TTC549 (cell line): ENCODE results near the gene MKLN1.

ENCODE experiments used
- FAIRE-seq: peaks from 2 replicates; lab custom pipeline; 2012; peaks lifted over from hg19 to GRCh38; lab: Jason Lieb, UNC

Gene MKLN1

DNA sequence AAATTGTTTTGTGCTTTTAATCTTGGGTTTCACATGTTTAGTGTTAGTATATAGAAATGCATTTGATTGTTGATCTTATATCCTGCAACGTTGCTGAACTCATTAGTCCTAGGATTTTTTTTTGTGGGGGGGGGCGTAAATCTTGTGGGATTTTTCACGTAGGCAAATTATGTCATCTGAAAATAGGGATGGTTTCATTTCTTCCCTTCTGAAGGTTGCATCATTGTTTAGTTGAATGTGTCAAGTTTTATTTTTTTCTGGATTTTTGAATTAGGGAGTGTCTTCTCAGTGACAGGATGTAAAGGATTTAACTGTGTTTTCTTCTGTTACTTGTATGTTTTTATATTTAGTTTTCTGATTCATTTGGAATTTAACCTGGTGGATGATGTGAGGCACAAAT, 26.7 kb downstream of the MKLN1 start:
- no peak for FAIRE-seq

DNA sequence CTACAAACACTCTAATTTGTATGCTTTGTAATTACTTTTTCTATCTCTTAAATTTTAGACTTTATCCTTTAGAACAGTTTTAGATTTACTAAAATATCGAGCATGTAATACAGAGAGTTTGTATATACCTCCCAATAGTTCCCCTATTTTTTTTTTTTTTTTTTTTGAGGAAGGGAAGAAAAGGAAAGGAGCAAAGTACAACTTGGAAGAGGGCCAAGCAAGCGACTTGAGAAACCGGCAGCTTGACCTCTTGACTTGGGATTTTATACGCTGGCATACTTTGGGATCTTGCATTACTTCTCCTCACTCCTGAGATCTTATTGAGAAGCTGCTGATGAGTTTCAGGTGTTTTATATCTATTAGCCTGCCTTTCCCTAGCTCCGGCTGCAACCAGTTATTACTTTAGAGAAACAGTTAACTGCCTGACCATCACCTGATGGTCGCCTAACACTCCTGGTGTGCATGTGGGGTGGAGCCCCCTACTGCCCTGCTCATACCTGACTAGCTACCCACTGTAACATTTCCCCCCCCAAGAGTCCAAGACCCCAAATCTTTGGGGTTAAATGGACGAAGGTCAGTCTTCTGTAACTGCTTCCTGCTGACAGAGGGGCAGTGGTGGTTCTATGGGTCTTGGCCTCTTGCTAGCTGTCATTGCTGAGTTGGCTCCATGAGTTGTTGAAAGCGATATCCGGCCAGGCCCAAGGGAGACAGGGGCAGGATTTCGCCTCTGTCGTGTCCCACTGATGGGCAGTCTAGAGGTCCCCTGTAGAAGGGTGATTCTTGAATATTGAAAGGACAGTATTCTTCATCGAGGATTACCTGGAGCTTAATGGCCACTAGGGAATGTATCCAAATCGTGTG, 28.5 kb downstream of the MKLN1 start:
- no peak for FAIRE-seq

DNA sequence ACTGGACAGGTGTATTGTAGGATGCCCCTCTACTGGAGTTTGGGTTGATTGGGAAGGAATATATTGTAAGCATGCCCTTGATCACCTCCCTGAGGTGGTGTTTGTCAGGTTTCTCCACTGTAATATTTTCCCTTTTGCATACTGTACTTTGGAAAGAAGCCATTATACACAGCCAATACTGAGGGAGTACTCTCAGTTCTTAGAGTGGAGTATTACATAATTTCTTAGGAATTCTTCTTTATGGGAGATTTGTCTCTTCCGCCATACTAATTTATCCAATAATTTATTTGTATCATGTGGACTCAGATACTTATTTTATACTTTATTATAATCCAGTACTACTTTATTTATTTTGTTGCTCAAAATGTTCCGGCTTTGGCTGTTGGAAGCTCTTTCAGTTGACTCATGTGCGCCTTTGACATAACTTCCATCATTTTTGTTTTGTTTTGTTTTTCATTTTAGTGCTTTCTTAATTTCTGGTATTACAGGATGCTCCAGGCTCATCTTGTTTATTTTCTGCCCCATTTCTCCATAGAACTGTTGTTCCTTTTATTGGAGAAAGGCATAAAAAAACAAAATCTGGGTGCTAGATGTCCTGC, 29.7 kb downstream of the MKLN1 start:
- FAIRE-seq, result no peak

DNA sequence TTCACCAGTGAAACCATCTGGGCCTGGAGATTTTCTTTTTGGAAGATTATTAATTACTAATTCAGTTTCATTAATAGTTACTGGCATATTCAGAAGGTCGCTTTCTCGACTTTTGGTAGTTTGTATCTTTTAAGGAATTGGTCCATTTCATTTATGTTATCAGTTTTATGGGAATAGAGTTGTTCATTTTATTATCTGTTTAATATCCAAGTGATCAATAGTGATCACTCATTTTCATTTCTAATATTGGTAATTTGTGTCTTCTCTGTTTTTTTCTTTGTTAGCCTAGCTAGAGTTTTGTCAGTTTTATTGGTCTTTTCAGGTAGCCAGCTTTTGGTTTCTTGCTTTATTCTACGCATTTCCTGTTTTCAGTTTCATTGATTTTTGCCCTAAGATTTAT, 31.0 kb downstream of the MKLN1 start:
- FAIRE-seq, result no peak

DNA sequence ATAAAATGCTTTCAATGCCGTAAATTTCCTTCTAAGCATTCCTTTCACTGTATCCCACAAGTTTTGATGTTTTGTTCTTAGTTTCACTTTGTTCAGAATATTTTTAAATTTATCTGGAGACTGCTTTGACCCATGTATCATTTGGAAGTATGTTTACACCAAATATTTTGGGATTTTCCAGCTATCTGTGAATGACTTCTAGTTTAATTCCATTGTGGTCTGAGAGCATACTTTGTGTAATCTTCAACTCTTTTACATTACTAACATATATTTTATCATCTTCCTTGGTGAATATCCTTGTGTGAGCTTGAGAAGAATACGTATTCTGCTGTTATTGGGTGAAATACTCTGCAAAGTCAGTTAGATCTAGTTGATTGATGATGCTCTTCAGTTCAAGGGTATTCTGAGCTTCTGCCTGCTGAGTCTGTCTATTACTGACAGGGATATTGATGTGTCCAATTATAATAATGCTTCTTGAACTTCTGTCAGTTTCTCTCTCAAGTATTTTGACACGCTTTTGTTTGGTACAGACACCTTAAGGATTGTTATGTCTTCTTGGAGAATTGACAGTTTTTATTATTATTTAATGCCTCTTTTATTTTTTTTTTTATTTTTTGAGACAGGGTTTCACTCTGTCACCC, 31.6 kb downstream of the MKLN1 start:
- no peak for FAIRE-seq

DNA sequence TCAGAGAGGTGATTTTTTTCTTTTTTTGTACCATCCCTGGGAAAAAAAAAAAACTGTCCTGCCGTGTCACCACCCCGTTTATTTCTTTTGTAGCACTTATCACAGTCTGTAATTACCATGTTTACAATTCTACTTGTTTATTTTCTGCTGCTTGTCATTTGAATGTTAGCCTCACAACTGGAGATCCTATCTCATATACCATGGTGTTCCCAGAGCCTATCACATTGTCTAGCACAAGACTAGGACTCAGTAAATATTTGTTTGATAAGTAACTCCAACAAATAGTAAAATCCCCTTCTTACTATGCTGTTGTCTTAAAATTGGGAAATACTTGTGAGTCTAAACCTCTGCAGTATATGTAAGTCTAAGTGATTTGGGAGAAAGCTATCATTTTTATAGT, 36.0 kb downstream of the MKLN1 start:
- no peak for FAIRE-seq

DNA sequence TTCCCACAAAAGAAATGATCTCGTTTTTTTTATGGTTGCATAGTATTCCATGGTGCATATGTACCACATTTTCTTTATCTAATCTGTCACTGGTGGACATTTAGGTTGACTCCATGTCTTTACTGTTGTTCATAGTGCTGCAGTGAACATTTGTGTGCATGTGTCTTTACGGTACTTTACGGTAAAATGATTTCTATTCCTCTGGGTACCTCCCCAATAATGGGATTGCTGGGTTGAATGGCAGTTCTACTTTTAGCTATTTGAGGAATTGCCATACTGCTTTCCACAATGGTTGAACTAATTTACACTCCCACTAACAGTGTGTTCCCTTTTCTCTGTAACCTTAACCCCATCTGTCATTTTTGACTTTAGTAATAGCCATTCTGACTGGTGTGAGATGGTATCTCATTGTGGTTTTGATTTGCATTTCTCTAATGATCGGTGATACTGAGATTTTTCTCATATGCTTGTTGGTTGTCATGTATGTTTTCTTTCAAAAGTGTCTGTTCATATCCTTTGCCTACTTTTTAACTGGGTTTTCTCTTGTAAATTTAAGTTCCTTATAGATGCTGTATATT, 37.2 kb downstream of the MKLN1 start:
- FAIRE-seq, result no peak

DNA sequence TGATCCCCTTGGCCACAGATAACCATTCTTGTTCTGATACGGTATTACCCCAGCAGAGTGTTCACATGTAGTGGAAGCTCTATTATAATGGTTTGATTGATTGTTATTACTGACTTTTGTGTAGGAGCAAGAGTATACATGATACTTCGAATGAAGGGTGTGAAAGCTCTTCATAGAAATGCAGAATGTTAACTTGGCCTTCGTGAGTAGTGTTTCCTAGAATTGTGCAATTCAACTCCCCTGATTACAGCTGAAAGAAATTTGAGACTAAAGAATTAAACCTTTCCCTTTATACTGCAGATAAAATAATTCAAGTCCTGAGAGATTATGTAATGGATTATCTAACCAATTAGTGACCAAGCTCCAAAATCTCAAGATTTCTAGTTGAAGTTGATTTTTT, 38.2 kb downstream of the MKLN1 start:
- FAIRE-seq, result no peak

DNA sequence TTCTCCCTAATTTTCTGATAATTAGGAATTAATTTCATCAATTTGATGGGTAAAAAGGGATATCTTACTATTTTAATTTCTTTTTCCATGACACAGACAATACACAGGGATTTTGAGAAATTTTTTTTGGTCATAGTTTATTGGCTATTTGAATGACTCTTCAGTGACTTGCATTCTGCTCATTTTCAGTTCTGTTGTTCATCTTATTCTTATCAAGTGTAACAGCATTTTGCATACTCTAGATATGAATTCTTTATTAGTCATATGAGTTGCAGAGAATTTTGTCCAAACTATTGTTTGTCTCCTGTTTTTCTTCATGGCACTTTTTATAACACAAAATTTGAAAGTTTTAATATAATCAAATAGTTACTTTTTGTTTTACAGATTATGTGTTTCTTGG, 41.7 kb downstream of the MKLN1 start:
- FAIRE-seq, result no peak

DNA sequence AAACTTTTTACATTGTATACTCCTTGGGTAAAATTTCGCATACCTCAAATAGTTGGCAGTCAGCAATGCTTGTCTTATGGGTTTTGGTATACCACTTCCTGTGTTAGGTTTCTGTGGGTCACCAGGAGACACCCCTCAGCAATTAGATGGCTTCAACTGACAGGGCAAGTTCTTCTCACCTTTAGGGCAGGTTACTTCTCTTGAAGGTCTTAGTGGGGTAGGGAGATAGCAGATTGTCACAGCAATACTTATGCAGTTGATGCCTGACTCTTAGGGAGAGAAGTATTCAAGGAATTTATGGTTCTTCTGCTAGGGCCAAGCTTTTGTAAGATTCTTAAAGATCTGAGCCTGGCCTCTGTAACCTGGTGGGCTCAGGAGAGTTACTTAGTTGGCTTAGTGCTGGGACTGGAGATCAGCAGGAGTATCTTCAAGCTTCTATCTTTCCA, 42.9 kb downstream of the MKLN1 start:
- no peak for FAIRE-seq

DNA sequence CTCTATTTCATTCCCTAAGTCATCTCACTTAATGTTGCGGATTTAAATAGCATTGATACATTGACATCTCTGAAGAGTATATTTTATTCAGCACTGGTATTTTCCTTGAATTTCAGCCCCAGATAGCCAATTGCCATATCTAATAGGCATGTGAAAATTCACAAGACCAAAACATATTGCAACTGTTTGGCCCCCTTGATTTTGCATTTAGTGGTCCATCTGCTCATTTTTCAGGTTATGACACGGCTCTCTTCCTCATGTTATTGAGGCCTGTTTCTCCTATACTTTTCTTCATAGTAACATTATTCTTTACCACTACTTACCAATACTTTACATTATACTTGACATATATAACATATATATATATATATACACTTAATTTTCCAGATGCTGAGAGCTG, 43.7 kb downstream of the MKLN1 start:
- no peak for FAIRE-seq

DNA sequence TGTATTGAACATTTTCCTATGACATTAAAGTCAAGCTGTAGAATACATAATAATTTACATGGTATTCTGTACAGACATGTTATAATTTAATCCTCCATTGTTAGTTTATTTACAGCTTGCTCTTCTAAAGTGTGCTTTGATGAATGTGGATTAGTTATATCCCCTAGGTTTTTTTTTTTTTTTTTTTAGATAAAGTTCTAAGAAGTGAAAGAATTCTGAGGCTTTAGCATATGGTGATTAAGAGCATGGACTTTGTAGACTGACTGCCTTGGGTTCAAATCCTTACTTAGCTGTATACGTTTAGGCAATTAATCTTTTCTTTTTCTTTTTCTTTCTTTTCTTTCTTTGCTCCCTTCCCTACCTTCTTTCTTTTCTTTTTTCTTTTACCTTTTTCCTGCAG, 44.9 kb downstream of the MKLN1 start:
- no peak for FAIRE-seq

DNA sequence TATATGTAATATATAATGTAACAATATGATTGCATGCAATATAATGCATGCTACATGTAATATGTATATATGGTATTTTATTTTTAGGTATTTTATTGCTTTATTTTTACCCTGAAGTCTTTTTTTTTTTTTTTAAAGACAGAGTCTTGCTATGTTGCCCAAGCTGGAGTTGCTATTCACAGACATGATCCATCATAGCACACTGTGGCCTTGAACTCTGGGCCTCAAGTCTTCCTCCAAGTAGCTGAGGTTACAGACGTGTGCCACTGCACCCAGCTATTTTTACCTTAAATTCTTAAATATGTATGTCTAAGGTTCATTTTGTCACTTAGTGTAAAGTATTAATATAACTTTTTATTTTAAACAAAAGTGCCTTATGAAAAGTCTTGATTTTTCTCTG, 47.1 kb downstream of the MKLN1 start:
- FAIRE-seq, result peak; percentile 15

DNA sequence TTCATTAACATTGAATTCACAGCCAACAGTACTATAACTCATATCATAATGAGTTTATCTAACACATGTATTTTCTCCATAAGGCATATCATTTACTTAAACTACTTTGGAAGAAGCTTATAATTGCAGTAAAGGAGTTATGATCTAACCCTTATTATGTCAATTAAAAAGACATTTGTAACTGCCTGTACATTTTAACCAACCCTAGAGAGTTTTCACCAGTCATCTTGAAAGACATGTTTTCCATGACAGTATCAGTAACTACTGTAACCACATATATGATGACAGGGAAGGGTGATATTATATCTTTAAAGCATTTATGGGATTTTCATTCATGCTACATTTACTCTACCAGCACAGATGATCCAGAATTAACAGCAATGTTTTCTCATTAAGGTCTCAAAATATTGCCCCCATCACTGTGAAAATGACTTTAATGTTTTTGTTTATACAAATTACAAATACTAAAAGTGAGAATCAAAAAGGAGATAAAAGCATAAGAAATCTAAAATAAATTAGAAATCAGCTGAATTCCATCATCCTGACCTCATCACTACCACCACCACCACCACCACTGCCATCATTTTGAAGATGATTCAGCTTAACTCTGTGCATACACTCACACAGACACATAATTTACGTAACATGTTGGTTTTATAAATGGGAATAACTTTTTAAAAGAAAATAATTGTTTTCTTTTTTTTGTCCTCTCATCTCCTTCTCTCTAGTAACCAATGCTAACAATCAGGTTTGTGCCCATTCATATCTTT, 53.6 kb downstream of the MKLN1 start:
- no peak for FAIRE-seq

DNA sequence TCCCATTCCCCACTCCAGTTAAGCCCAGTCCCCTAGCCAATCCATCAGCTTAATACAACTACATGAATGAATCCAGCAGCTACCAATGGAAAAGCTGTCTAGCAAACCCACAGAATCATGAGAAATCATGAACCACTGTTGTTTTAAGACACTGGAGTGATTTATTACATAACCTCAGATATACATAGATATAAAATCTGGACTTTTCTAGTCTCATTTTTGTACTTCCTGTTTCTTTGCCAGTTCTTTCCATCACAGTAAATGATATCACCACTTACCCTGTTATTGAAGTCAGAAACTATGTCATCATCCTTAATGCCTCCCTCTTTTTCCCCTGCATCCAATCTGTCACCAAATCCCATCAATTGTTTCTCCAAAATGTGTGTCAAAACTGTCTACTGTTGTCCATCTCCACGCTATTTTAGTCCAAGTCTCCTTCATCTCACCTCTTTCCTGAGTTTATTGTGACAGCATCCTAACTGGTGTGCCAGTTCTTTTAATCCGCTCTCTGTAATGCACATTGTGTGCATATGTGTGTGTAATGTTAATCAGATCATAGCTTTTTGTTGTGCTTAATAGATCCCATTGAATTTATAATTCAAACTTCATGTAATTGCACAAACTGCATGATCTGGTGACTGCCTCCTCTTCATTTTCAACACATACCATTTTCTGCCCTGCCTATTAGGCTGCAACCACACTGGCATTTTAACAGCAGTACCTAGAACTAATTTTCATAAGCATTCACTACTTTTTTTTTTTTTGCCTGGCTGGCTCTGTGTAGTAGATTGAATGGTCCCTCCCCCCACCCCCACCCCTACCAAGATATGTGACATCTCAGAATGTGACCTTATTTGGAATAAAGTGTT, 56.0 kb downstream of the MKLN1 start:
- no peak for FAIRE-seq

DNA sequence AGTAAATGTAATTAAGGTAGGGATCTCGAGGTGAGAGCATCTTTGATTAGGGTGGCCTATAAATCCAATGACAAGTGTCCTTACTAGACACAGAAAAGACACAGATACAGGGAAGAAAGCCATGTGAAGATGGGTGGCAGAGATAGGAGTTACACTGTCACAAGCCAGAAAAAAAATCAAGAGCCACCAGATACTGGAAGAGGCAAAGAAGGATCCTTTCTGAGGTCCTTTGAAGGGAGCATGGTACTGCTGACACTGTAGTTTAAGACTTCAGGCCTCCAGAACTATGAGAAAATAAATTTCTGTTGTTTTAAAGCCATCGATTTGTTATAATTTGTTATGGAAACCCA, 56.6 kb downstream of the MKLN1 start:
- no peak for FAIRE-seq

DNA sequence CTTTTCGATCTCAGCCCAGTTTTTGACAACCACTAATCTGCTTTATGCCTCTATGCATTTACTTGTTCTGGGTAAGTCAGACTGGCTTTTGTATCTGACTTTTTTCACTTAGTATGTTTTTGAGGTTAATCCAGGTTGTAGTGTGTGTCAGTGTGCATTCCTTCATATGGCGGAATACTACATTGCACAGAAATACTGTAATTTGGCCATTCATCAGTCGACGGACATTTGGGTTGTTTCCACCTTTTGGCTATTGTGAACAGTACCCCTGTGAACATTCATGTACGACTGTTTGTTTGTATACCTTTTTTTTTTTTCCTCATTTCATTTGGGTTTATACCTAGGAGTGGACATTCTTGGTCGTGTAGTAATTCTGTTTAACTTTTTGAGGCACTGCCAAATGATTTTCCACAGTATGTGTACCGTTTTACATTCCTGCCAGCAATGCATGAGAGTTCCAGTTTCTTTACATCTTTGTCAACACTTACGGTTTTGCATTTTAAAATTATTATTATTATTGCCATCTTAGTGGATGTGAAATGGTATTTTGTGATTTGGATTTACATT, 57.4 kb downstream of the MKLN1 start:
- no peak for FAIRE-seq

DNA sequence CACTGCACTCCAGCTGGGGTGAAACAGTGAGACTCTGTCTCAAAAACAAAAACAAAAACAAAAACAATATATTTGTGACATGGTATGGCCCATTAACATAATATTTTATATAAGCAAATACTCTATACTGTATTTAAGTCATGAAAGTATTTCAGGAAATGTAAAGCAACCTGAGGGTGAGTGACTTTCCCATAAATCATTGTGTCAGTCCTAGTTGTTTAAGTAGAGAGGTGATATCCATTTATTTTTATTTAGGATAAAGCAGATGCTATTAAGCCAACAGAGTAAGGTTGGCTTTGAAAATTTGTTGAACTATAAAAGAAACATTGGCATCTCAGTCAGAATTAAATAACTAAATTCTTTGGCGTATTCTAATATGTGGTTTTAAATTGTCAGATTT, 60.5 kb downstream of the MKLN1 start:
- FAIRE-seq, result no peak

DNA sequence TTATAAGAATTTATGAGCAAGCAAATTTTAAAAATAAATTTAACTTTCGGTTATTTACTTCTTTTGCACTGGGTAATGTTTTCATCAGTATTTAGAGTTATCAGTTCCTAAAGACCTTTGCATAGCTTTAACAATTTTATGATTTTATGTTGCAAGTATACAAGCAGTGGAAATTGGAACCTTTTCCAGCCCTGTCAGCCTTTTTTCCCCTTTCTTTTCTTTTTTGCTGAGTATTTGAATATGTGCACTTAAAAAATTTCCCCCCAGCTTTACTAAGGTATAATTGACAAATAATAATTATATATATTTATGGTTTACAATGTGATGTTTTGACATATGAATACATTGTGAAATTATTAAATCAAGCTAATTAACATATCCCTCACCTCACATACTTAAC, 62.6 kb downstream of the MKLN1 start:
- FAIRE-seq, result no peak

DNA sequence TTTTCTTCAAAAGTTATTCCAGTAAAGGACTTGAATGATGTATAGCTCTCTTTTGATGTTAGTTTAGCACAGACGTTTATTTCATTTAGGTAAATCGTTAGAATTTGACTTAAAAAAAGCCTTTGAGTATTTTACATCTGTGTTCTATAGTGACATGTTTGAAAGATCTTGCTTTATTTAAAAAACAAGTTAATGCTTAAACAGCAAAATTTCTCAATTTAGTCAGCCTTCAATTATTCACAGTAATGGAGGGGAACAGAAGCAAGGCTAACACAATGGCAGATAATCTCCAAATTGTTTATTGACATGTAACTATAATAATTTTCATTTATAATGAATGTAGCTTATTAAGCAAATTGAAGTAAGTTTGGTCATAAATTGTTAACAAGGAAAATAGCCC, 63.5 kb downstream of the MKLN1 start:
- no peak for FAIRE-seq

DNA sequence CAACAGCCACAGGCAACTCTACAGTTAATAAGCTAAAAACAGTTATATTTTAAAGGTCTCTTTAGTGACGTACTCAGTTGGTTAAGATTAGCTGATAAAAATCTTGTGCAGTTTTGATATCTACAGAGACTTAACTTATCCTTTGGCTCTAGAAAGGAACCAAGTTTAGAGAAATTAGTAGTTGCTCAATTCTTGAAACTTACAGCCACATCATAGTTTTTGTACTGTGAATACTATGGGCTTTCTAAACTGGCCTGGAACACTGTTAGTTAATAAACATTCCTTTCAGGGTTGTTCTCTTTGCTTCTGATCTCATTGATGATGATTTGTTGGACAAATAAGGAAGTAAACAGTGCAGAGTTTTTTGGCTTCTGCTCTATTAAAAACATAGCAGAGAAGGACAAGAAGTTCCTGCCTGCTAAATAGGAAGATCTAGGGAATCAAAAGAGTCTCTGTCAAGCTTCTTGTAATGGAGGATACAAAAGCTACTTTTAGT, 73.1 kb downstream of the MKLN1 start:
- no peak for FAIRE-seq
